SIG-M5 treated with dmso at 0.1 percent for 504 hours (cell line): Measurements from ENCODE around the gene PIK3R3.
A peak's percentile ranks its signal among the peaks of the same experiment; 100 is the strongest.

Experiments
- DNase-seq: peaks from one replicate; lab custom pipeline; 2025; ENCODE audit not compliant: unreplicated experiment; lab: John Stamatoyannopoulos, UW

The PIK3R3 gene

DNA sequence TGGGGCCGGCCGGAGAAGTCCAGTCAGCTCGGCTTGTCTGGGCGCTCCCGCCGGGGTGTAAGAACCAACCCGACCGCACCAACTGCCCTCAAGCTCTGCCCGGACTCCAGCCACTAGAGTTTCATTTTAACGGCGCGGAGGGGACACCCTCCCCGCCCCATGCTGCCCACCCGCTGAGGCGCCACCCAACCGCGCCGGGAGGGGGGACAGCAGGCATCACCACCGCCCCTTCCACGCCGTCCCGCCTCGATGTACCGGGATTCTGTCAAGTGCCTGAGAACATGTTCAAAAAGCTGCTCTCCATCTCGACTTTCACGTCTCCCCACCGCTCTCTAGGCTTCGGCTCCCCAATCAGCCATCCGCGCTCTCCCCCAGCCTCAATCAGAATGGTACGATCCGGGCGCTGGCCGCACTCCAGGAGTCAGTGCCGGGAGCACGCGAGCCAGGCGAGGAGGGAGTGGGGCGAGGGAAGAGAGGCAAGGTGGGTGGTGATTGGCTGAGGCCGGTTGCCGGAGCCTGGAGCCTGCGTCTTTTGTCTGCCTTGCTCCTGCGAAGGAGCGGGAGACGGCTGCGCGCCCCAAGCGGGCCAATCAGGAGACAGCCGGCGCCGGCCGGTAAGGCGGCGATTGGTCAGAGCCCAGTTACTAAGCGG, at the start of gene PIK3R3:
Gene PIK3R3 (minus strand): TSS at position 101 of the 652 bp plus-strand sequence. CDS start 677 bp downstream, outside the sequence.
- DNase-seq = peak; percentile 97

DNA sequence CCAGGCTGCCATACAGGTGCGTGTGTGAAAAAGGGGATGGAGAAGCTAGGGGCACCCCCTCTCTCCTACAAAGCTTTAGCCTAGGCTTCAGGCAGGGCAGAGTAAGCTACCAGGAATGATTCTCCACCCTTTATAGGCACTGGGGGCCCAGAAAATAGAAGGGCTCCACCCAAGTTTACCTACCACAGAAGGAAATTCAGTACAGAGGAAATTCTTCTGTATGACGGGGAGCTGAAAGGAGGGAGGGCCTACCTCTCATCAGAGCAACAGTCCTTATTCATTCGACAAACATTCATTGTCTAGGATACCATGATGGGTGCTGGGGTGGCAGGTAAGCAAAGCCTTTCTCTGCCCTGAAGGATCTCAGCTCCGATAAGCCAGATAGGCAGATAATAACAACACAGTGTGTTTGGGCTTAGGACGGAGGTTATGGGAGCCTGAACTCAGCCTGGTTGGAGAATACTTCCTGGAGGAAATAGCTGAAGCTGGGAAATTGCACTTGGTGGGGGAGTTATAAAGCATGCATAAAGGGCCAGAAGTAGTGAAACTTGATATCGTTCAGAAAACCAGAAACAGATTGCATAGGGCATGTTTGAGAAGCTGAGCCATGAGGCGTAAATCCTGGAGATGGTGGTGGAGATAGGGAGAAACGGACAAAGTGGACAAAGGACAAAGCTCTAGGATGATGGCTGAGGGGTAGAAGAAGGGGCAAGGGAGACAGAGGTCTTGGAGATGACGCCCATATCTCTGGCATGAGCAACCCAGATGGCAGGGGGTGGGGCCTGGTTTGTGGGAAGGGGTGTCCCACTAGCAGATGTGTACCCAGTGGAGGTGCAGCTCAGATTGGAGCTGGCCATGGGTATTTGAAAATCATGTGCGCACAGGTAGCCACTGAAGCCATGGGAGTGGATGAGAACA, 49.2 kb upstream of the PIK3R3 start:
- DNase-seq = peak; percentile 33

GRCh38 chr1:46180082-46180616, 47.7 kb upstream of the PIK3R3 start:
- DNase-seq = no peak

- peak; percentile 73 for DNase-seq
Measured at GRCh38 chr1:46179138-46180081, 47.0 kb upstream of the PIK3R3 start.

GRCh38 chr1:46176211-46176865, 43.9 kb upstream of the PIK3R3 start, which contains the start of gene P3R3URF:
Gene P3R3URF (minus strand): TSS chr1:46176488. CDS start chr1:46176471, 17 bp downstream.
- no peak for DNase-seq

DNA sequence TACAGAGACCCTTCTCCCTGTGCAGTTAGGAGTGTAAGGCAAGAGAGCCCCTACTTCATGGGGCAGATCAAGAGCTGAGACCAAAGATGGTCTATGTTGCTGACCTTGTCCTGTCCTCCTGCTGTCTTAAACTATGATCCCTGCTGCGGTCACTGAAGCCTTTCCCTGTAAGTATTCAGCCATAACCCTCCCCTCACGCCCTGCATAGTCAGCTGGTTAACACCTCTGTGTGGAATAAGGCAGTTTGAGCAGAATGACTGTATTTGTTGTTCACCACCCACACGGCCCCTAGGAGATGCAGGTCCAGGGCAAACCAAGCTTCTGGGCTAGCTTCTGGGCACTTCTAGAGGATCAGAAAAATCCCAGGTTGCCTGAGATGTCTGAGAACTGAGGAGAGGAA, 42.8 kb upstream of the PIK3R3 start:
- DNase-seq = no peak

DNA sequence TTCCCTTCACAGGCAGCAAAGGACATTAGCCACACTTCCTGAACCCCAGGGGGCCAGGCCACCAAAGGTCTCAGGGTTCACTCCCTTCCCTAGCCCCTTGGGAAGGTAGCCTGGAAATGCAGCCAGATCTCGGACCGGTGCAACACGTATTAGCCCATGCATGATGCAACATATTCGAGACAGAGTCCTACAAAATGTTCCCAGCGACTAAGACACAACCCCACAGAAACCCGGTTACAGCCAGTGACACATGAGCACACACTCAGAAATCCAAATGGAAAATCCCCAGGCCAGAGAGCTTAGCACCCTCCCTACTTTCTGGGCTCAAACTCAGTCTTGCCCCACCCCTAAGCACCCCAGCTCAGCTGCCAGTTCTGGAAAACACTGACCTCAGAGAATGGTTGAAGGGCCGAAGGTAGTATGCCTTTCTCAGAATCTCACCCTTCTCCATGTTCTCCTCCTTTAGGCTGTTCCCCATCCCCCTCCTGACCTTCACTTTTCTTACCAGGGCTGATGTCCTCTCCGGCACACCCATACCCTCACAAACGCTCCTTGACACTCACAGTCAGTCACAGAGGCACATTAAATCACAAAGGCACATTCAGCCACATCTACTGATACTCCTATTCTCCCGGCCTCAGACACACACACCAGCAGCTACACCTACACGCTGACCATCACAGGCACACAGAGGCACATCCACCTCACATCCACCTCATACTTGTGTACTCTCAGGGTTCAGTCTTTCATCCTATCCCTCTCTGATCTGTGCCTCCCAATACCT, 42.2 kb upstream of the PIK3R3 start, which contains the start of gene TSPAN1:
Gene TSPAN1 (plus strand): TSS at position 640 of the 784 bp plus-strand sequence. CDS start 6,021 bp downstream, outside the sequence.
- no peak for DNase-seq

DNA sequence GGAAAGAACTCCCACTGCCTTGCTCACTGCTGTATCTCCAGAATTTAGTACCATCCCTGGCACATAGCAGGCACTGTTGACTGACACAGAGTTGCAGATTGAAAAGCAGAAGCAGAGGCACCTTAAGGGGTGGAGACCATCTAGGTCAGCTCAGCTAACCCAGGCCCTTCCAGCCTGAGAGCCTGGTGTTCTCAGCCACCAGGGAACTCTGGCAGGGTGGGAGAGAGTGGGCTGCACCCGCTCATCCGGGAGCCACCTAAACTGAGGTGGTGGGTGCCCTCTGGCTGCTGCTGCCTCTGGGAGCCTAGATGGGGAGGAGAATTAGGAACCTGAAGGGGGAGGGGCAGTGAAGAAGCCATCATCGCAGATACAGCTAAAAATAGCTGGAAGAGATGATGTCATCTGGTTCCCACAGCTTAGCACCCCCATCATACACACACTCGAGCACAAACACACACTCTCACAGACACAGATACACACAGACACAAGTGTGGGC, 41.0 kb upstream of the PIK3R3 start:
- peak; percentile 22 for DNase-seq

DNA sequence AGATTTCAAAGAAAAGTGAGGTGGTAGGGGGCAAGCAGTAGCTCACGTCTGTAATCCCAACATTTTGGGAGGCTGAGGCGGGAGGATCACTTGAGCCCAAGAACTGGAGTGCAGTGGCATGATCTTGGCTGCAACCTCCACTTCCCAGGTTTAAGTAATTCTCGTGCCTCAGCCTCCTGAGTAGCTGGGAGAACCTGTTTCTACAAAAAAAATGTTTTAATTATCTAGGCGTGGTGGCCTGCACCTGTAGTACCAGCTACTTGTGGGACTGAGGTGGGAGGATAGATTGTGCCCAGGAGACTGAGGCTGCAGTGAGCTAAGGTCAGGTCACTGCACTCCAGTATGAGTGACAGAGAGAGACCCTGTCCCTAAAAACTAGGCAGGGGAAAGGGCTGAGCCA, 39.9 kb upstream of the PIK3R3 start:
- DNase-seq = no peak

DNA sequence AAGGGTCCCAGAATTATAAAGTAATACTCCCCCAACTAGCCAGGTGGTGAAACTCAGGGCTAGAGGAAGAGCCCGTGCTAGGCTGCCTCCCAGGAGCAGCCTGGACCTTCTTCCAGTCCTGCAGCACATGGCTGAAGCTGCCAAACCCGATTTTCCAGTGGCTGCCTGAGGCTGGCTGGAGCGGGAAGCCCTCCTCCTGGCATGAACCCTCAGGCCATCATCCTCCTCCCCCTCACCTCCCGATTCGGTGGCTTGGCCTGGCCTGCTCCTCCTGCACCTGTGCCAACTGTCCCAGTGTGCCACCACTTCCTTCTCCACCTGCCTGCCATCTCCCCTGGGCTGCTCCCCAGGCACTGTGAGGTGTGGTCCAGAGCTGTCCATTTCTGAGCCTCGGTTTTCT, 39.4 kb upstream of the PIK3R3 start:
- peak; percentile 52 for DNase-seq

DNA sequence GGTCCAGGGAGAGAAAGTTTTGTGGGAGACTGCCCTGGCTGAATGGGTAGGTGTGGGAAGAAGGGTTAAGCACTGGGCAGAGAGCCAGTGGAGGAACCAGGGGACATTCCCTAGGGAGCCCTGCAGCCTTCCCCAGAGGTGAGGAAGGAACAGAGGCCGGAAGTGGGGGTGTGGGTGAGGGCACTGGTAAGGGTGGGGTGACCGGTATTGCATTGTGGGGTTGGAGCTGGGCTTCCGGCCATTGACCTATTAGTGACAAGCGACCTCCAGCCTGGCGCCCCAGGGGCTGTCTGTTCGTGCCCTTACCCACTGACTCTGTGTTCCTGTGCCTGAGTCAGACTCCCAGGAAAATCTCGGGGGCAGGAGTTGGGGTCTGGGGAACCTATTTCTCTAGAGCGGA, 38.9 kb upstream of the PIK3R3 start:
- no peak for DNase-seq

DNA sequence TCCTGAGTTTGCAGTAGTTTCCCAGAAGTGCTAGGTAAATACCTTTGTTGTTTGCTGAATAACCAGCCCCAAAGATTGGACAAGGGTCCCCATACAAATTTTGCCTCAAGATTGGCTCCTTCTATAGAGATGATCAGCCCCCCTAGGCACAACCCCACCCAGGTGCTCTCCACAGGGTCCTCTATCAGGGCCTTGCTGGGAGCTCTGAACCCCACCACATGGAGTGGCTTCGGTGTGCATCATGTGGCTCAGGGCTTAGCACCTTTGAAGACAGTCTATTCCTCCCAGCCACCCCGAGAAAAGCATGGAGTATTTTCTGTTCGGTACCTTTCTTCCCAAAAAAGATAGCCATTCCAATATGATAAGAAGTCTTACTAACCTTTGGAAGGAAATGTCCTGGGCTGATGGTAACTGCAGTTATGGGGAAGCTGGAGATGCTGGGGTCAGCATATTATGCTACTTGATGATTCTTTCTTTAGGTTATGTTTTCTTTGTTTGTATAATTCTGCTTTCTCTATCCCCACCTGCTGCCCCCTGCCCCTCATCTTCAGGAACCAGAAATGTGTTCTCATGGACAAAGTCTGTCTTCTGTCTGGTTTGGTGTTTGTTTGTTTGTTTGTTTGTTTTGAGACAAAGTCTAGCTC, 37.5 kb upstream of the PIK3R3 start:
- DNase-seq = no peak

- no peak for DNase-seq
Measured at GRCh38 chr1:46168477-46168876, 36.0 kb upstream of the PIK3R3 start.

DNA sequence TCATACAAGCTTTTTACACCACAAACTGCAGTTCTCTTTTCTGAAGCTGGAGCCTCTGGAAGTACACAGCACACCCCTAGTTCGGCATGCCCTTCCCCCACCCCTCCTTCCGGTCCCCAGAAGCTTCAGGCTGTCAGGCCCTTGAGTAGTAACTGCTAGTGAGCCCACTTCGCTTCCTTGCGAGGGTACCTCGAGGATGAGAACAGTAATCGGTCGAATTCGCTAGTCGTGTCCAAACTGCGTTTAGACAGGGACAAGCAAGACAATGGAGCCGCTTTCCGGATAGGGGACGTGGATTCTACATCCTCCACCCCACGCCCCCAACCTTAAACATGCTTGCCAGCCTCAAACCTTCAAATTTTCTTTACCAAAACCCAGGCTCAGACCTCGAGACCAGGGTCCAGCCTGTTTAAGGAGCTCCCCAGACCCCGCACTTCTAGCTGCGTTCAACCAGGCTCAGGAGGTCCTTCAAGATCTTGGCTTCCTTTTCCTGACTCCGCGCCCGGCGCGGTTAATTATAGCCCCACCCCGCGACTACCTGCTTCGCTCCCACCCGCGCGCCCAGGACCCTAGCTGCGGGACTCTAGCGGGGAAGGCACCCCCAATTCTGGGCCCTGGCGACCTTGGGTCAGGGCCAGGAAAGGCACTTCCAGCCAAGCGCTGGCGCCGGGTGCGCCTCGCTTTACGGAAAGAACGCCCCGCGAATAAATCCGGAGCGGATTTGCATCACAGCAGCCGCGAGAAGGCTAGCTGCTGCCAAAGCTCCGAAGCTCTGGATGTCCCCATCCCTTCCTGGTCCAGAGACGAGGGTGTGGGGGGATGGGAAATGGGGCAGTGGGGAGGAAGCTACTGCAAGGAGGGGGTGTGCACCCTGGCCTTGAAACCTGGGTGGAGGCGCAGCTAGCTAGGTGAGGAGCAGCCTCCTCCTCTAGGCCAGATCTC, 34.4 kb upstream of the PIK3R3 start:
- DNase-seq = no peak

DNA sequence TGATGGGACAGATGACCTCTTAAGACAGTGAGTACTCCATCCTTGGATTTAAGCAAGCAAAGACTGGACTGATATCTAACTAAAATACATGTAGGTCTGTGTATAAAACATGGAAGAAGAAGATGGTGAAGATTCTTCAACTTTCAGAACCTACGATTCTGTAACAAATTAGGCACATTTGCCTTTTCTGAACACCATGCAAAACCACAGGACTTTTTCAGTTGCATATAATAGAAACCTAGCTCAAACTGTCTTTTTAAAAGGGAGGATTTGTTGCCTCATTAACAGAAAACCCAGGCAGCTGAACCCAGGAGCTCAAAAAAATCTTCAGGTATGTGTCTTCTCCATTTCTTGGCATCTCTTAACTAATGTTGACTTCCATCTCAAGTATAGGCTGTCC, 27.8 kb upstream of the PIK3R3 start:
- no peak for DNase-seq

- no peak for DNase-seq
Measured at GRCh38 chr1:46159516-46159915, 27.1 kb upstream of the PIK3R3 start.
